Putamen (tissue), 1 donor: Measurements from ENCODE around the gene CRACR2A.

ENCODE experiments used
- DNase-seq: peaks from one replicate; pipeline ENCODE4 v3.0.0-alpha.2; 2016; ENCODE audit warnings: low spot score

CRACR2A gene

GRCh38 chr12:3622021-3622821 lies 130.7 kb downstream of the CRACR2A start:
- peak; percentile 65 for DNase-seq

DNA sequence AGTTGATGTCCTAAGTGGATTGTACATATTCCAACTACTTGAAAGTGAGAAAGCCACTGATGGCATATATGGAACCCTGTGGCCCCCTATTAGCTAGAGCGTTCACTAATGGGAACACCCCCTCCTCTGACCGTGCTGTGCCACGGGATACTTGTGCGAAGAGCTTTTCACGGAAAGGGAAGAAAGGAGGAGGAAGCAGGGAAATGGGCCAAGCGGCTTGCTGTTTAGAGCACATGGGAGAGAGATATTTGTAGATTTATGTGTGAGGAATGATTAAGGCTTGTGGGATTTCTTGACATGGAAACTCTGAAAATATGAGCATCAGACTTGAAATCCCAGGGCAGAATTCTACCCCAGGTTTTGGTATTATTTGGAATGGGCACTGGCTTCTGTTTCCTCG lies 132.1 kb downstream of the CRACR2A start:
- DNase-seq, result no peak

GRCh38 chr12:3617565-3617964 lies 135.3 kb downstream of the CRACR2A start:
- no peak for DNase-seq

DNA sequence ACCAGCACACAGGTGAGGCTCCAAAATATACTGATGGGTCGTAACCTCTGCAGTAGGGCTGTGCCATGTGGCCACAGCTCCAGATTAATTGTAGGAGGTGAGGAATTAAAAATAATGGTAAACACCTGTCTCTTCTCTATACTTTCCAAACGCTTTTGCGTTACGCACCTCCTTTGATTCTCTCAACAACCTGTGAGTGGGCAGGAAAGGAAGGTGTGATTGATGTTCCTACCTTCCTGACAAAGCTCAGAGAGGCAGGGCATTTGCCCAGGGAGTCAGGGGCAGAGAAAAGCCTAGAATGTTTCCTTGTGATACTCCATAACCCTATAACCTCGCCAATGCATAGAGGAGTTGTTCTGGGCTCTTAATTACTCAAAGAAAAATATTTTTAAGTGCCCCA lies 137.0 kb downstream of the CRACR2A start:
- DNase-seq, result no peak

- no peak for DNase-seq
These were observed 138.0 kb downstream of the CRACR2A start for GRCh38 chr12:3614806-3615466.

- DNase-seq, result no peak
These were observed 139.1 kb downstream of the CRACR2A start for GRCh38 chr12:3613641-3614395.

DNA sequence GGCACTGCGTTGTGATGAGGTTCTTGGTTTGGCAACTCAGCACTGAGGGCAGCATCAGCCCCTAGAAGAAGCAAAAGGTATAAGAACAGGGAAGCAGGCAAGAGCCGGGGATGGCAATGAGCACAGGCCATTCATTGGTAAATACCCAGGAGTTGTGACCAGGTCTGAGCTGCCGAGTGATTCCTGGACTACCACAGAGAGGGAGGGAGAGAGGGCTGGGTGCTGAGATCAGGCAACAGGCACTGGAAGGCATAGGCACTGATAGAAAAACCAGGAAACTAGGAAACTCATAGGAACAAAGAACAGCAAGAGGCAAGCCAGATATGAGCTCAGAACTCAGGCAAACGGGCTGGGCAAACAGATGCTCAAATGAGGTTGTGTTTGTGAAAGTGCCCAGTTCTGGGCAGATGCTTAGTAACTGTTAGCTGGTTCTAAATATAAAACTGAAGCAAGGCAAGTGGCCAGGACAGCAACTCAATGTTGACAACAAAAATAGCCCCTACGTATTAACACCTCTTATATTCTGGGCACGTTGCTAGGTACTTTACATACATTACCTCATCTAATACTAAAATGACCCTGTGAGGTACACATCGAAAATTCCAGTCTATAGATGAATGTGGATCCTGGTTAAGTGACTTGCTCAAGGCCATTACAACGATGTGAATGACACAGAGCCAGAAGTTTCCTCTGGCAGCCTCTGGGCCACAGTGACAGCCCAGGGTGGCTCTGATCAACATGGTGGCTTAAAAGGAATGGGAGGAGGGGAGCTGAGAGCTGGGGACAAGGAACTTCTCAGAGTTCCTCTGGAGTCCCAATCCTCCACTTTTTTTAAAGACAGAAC lies 140.8 kb downstream of the CRACR2A start:
- DNase-seq, result no peak

DNA sequence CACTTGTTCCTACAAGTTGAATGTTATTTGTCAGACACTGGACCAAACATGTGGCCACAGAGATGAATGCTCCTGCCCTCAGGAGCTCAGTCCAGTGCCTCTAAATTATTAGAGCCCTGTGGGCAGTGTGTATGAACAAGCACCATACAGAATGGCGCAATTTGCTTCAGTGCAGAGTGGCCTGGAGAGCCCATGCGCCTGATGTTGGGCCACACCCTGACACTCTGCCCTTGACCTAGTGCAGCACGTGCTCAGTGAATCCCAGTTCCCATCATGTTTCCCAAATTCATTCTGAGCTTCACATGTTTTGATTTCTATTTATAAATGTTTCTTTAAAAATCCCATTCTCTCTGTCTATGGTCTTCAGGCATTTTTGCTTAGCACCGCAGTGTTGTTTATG lies 145.1 kb downstream of the CRACR2A start:
- DNase-seq, result no peak

DNA sequence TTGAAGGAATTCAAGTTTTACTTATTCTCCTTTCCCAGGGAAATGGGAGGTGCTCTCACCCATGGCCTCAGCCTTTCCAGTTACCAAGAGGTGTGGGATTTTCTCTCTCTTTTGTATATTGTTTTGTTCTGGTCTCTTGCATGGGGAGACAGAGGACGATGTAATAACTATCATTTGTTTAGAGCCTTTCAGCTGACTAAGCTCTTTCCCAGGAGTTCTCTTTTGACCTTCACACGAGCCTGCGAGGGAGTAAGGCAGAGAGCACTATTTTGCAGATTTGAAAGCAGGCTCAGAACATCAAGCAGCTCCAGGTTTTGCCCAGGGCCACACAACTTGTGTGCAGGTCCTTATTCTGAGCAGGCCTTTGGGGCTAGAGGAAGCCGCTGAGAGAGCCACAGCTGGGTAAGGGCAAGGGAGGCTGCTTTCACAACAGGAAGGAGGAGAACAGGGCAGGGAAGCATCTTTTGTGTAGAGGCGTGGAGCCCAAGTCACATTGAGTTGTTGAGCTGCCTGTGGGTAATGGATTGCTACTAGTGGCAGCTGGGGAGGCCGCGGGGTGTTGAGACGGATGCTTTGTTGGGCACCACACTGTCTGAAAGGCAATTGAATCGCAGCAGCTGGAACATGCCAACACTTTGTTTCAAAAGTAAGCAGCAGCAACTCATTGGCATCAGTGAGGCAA lies 145.7 kb downstream of the CRACR2A start:
- DNase-seq, result no peak

- no peak for DNase-seq
These were observed 146.8 kb downstream of the CRACR2A start for GRCh38 chr12:3606128-3606527.

GRCh38 chr12:3605692-3606091 lies 147.2 kb downstream of the CRACR2A start:
- DNase-seq, result no peak

- peak; percentile 68 for DNase-seq
These were observed 147.9 kb downstream of the CRACR2A start for GRCh38 chr12:3604748-3605586.

DNA sequence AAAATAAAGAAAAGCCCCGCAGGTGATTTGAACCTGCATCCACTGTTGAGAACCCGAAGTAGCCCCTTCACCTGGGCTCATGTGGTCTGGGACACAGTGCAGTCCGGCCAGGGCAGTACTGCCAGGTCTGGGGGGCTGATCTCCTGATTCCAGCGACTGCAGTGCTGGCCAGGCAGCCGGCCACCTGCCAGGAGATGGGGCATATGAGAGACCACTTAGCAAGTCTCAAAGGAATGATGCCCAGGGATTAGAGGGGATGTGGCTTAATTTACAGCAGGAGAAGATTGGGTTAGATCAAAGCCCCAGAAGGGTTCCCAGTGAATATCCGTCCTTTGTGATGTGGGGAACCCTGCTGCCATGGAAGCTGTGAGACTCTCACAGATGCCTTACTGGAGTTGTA lies 148.6 kb downstream of the CRACR2A start:
- DNase-seq, result no peak

- no peak for DNase-seq
These were observed 149.3 kb downstream of the CRACR2A start for GRCh38 chr12:3603576-3603975.

DNA sequence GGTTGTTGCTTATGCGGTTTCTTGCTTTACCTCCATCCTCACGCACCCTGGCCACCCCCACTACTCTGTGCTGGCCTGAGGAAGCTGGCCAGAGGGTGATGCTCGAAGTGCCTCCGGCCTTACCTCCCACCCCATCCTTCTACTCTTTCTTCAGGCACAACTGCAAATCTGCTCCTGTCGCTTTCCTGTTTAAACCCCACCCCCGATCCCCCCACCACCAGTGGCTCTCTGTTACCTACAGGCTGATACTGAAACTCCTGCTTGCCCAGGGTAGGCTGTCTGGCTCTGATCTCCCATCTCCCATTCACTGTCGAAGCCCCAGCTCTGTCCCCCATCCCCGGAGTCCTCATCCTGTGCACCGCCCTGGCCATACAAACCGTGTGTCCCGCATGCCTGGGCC lies 150.4 kb downstream of the CRACR2A start:
- no peak for DNase-seq

DNA sequence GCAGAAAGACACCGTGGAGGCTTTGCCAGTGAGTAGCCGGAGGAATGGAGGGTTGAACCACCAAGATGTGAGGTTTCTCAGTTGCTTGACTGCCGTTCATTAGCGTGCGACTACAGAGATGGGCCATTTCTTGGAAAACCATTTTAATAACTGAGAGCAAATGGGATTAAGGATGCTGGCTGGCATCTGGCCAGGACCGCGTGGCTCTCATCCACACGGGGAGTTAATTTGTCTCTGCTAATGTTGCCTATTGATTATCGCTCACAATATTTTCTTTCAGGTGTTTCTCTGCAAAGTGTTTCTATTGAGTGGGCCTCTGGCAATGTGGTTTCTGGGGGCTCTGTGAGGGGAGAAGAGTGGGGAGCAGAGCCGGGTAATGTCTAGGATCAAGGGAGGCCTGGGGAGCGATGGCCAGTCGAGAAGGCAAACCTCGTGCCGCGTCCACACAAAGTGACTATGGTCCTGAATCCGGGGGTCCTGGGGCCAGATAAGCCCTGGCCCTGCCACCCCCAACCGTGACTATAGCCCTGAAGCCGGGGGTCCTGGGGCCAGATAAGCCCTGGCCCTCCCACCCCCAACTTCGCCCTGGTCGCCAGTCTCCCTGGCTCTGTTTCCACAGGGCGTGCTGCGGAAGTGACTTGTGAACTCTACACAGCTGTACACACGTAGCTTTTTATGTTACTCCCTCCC lies 151.3 kb downstream of the CRACR2A start:
- DNase-seq, result no peak

DNA sequence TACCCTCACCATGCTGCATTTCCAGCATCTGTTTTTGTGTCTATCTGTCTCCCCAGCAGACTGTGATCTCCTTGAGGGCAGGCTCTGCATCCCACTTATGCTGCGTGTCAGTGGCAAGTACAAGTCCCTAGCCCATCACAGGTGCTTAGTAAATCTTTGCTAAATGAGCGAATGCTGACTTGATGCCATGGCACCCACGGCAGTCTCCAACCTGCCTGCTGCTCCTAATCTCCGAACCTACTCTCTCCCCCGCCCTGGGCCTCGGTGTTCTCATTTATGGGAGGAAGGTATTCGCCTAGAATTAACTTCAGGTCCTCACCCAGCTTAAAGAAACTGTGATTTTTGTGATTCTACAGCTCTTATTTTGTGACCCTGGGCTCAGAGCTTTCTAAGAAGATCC lies 152.0 kb downstream of the CRACR2A start:
- DNase-seq, result peak; percentile 58

DNA sequence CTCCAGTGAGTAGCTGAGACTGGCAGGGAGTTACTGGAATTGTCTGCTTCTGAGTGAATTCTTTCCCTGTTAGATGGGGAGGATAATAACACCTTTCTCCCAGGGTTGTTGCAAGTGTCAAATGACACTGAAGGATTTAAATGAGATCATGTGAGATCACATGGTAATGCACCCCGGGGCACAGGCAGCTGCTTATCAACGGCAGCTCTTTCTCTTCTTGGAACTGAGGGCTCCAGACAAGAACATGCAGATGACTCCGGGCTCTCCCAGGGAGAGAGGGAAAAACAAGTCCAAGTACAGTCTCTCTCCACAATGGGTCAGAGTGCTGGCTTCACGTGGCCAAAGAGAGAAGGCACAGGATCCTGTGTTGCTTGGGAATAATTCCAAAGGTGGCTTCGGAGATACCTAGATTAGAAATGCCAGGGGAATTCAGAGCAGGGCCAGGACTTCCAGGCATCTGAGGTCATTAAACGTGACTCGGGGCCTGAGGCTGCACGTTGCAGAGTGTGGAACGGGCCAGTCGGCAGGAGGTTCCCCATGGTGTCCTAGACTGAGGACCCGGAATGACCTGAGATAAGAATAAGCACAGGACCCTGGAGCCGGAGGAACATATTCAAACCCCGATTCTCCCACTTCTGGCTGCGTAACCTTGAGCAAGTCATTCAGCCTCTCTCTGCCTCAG lies 152.7 kb downstream of the CRACR2A start:
- DNase-seq, result peak; percentile 61
